Natural killer cell (primary cell): ENCODE data around the gene SEZ6L. TPM values are rescaled to one million over a fixed set of nuclear protein-coding genes. Genes with fewer than 3 reads are reported as not detected.

Experiments used
- ATAC-seq, 3 donors: fragments of 150-1000 bp in 2 of 3; fragments of 200-7000 bp in 1 of 3; cut with Tn5 transposase; 1 replicate in 1 of 3; 2 replicates in 2 of 3; pipeline ENCODE4 v1.10.0; 2021; ENCODE audit warnings: mild to moderate bottlenecking in 2 of 3, moderate library complexity in 2 of 3
- DNase-seq, 2 donors: peaks; one replicate each; pipeline versions ENCODE4 v3.0.0 to v3.0.0-alpha.2; 2013 to 2021; ENCODE audit warnings: mixed read lengths in 1 of 2
- H3K27ac ChIP-seq: one replicate; pipeline ENCODE4 v1.5.1; 2013; ENCODE audit warnings: mild to moderate bottlenecking, low read length
- H3K27me3 ChIP-seq: one replicate; pipeline ENCODE4 v1.6.1; 2013; ENCODE audit warnings: low read length; ENCODE audit not compliant: control insufficient read depth, insufficient read depth
- H3K36me3 ChIP-seq: one replicate; pipeline ENCODE4 v1.6.1; 2013; ENCODE audit warnings: low read length; ENCODE audit not compliant: control insufficient read depth, insufficient read depth
- H3K4me1 ChIP-seq: one replicate; pipeline ENCODE4 v1.6.1; 2013; ENCODE audit warnings: low read length; ENCODE audit not compliant: control insufficient read depth, insufficient read depth
- H3K4me3 ChIP-seq: one replicate; pipeline ENCODE4 v1.5.1; 2013; ENCODE audit warnings: low read length
- H3K9me3 ChIP-seq: one replicate; pipeline ENCODE4 v1.6.1; 2013; ENCODE audit warnings: low read length; ENCODE audit not compliant: control insufficient read depth, insufficient read depth
- H3K27ac Mint-ChIP-seq, 2 donors: one replicate each; pipeline ENCODE4 v1.8.0; 2022; ENCODE audit warnings: mild to moderate bottlenecking in 2 of 2, mixed read lengths in 2 of 2, moderate library complexity in 1 of 2
- H3K27me3 Mint-ChIP-seq, 2 donors: one replicate each; pipeline ENCODE4 v1.8.0; 2022; ENCODE audit warnings: low read depth in 2 of 2, mixed read lengths in 2 of 2
- H3K36me3 Mint-ChIP-seq: one replicate; pipeline ENCODE4 v1.8.0; 2022; ENCODE audit warnings: mixed read lengths
- H3K4me1 Mint-ChIP-seq, 2 donors: one replicate each; pipeline ENCODE4 v1.8.0; 2022; ENCODE audit warnings: mixed read lengths in 2 of 2
- H3K4me3 Mint-ChIP-seq: one replicate; pipeline ENCODE4 v1.8.0; 2022; ENCODE audit warnings: mild to moderate bottlenecking, moderate library complexity, mixed read lengths
- H3K9me3 Mint-ChIP-seq, 2 donors: one replicate each; pipeline ENCODE4 v1.8.0; 2022; ENCODE audit warnings: mixed read lengths in 2 of 2
- CTCF ChIP-seq: fragments of 200-600 bp; IDR thresholded peaks from one replicate; pipeline ENCODE4 v1.8.0; 2022; ENCODE audit warnings: antibody characterized with exemption
- WGBS: methylation state at CpG from one replicate; pipeline ENCODE4 v1.1.7; 2013; ENCODE audit warnings: missing lambda C conversion rate; ENCODE audit not compliant: insufficient coverage; 5-methylcytosine and 5-hydroxymethylcytosine counted together
- intact Hi-C: fragments of 100-400 bp; cut with micrococcal nuclease; formaldehyde crosslinking; loops from one replicate; pipeline ENCODE4 v1.14.2; 2022
- total RNA-seq, 4 donors: library from RNA; stranded (reverse); fragments of 120-200 nt in 1 of 4; gene quantifications; one replicate each; pipeline versions ENCODE4 v1.2.3 to v1.2.4, GENCODE V29; 2013 to 2022

SEZ6L gene
- total RNA-seq, 3 donors from 2014 or later (not counting 1 experiment from before 2014, with no cell fraction given), result 0.11 to 1.1 (median 0.60) TPM

DNA sequence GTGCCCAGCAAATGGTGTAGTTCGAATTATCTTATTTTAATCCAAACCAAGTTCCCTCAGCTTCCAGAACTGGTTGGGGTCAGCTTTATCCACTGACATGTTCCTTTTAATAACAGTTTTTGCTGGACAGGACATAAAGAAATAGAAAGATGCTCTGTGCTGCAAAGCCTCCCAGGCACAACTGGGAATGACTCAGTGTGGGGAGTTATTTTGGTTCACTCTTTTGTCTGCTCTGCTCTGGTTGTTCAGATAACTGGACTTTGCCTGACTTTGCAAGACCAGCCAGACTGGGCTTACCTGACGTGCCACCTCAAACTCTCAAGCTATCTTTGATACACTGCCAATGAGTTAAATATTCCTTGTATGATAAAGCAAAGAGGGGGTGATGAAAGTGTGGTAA, 25.6 kb downstream of the SEZ6L start:
- Mint-ChIP-seq H3K9me3 (peaks cover 3% of the 10 kb centered on the region in 2 donors), H3K27me3 (peaks cover 8 to 13% of the 10 kb centered on the region in 2 donors)
- TF ChIP-seq CTCF, result no peak

GRCh38 chr22:26196657-26197056, 27.4 kb downstream of the SEZ6L start:
- Histone ChIP-seq H3K4me3 (no peak overlapping the region), H3K4me1 (no peaks in the 10 kb centered on the region), H3K36me3 (no peaks in the 10 kb centered on the region), H3K27ac (no peak overlapping the region), H3K9me3 (no peaks in the 10 kb centered on the region), H3K27me3 (no peaks in the 10 kb centered on the region)
- 86% methylated on average over 3 of the region's 3 CpGs for WGBS
- Mint-ChIP-seq H3K9me3 (peaks cover 3% of the 10 kb centered on the region in 2 donors), H3K4me3 (no peak overlapping the region), H3K27me3 (peaks cover 8 to 16% of the 10 kb centered on the region in 2 donors), H3K36me3 (no peaks in the 10 kb centered on the region), H3K4me1 (no peaks in the 10 kb centered on the region), H3K27ac (no peak overlapping the region)
- ATAC-seq (no peak), DNase-seq (no peak)
- TF ChIP-seq CTCF, result no peak
- intact Hi-C loops, result no loop called here

More for the DNA sequence above, 25.6 kb downstream of the SEZ6L start:
- ATAC-seq (no peak), DNase-seq (no peak)
- no peaks in the 10 kb centered on the region for H3K9me3 ChIP-seq
- Mint-ChIP-seq H3K36me3 (no peaks in the 10 kb centered on the region), H3K4me1 (no peaks in the 10 kb centered on the region), H3K4me3 (no peak overlapping the region), H3K27ac (no peak overlapping the region)
- H3K4me3 ChIP-seq, result no peak overlapping the region
- WGBS, result 100% methylated on average over 1 of the region's 2 CpGs
- no peak overlapping the region for H3K27ac ChIP-seq
- intact Hi-C loops, result no loop called here
- H3K4me1 ChIP-seq, result no peaks in the 10 kb centered on the region
- no peaks in the 10 kb centered on the region for H3K27me3 ChIP-seq
- H3K36me3 ChIP-seq, result no peaks in the 10 kb centered on the region

- Histone ChIP-seq H3K27ac (no peak overlapping the region), H3K9me3 (no peaks in the 10 kb centered on the region), H3K4me3 (no peak overlapping the region), H3K4me1 (no peaks in the 10 kb centered on the region), H3K36me3 (no peaks in the 10 kb centered on the region), H3K27me3 (no peaks in the 10 kb centered on the region)
- Mint-ChIP-seq H3K4me3 (no peak overlapping the region), H3K9me3 (no peaks in the 10 kb centered on the region), H3K27ac (no peak overlapping the region), H3K4me1 (no peaks in the 10 kb centered on the region), H3K27me3 (peaks cover 8 to 12% of the 10 kb centered on the region in 2 donors), H3K36me3 (no peaks in the 10 kb centered on the region)
- TF ChIP-seq CTCF, result no peak
- DNase-seq, result no peak
- no peak for ATAC-seq
- intact Hi-C loops, result no loop called here
- 92% methylated on average over 1 of the region's 1 CpG for WGBS
These were observed 28.2 kb downstream of the SEZ6L start for GRCh38 chr22:26197425-26197824.

DNA sequence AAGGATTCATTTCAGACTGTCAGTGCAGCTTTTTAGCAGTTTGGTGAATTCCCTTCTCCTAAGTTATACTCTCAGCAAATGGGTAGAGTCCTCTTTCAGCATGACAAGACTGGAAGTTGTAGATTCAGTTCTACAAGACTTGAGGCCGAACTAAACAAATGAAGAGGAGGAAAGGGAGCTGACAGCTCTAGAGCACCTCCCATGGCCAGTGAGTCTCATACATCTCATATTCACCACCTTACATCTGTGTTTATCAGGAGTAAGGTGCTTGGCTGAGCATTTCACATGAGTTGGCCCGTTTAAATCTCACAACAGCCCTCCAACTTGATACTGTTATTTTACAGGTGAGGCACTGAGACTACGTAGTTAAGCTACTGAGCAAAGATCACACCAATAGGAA, 30.4 kb downstream of the SEZ6L start:
- WGBS, result 100% methylated on average over 1 of the region's 3 CpGs
- no peaks in the 10 kb centered on the region for H3K36me3 ChIP-seq
- Mint-ChIP-seq H3K27me3 (peaks cover 12 to 14% of the 10 kb centered on the region in 2 donors), H3K4me1 (no peaks in the 10 kb centered on the region), H3K4me3 (no peak overlapping the region), H3K36me3 (no peaks in the 10 kb centered on the region), H3K27ac (no peak overlapping the region), H3K9me3 (no peaks in the 10 kb centered on the region)
- ATAC-seq, result no peak
- no peak for TF ChIP-seq CTCF
- intact Hi-C loops, result no loop called here
- H3K9me3 ChIP-seq, result no peaks in the 10 kb centered on the region
- DNase-seq, result no peak
- H3K27me3 ChIP-seq, result no peaks in the 10 kb centered on the region
- H3K4me1 ChIP-seq, result no peaks in the 10 kb centered on the region
- H3K4me3 ChIP-seq, result no peak overlapping the region
- no peak overlapping the region for H3K27ac ChIP-seq
